ENCODE measurements around the gene CSGALNACT2.
"Not testable (repeated sequence)": the region's sequence is repeated elsewhere in the genome, so short reads cannot be mapped to it uniquely, and the experiment has no call there.

CSGALNACT2 gene, protein sequence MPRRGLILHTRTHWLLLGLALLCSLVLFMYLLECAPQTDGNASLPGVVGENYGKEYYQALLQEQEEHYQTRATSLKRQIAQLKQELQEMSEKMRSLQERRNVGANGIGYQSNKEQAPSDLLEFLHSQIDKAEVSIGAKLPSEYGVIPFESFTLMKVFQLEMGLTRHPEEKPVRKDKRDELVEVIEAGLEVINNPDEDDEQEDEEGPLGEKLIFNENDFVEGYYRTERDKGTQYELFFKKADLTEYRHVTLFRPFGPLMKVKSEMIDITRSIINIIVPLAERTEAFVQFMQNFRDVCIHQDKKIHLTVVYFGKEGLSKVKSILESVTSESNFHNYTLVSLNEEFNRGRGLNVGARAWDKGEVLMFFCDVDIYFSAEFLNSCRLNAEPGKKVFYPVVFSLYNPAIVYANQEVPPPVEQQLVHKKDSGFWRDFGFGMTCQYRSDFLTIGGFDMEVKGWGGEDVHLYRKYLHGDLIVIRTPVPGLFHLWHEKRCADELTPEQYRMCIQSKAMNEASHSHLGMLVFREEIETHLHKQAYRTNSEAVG

GRCh38 chr10:43138021-43138756, at the start of gene CSGALNACT2:
Gene CSGALNACT2 (plus strand): TSS chr10:43138445. CDS start chr10:43155150, 16,705 bp downstream.
- DNase-seq: peak; percentile 91 to 93

DNA sequence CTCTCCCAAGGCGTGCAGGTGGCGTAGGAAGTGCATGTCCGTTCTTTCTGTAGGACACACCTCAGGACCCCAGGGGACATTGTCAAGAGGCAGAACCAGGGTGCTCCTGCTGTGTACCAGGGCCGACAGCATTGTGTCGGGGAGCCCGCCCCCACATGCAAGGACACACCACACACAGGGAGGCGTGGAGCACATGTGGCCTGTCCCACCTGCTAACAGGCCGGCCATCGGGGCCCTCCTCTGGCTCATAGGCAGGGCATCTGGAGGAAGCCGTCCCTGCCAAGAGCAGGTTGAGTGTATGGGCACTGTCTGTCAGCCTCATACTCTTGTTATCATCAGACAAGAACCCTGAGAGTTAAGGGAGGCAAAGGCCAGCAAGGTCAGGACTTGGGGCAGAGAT, 48.7 kb upstream of the CSGALNACT2 start:
- DNase-seq: no peak

GRCh38 chr10:43090188-43090587, 48.1 kb upstream of the CSGALNACT2 start:
- DNase-seq: no peak

DNA sequence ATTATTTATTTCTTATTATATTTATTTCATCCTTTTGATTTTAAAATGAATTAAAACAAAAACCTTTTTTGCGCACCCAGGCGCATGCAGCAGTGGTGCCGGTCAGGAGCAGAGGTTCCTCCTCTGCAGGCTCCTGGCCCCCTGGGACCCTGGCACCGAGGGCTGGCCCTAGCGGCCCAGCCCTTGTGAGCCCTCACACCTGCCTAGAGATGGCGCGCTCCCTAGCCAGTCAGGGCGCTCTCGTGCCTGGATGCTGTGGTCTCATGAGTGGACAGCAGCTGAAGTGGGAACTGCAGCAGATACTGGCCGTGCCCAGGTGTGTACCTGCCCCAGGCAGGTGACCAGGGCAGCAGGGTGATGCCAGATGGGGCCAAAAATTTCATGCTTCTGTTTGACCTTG, 47.6 kb upstream of the CSGALNACT2 start:
- DNase-seq: no peak

DNA sequence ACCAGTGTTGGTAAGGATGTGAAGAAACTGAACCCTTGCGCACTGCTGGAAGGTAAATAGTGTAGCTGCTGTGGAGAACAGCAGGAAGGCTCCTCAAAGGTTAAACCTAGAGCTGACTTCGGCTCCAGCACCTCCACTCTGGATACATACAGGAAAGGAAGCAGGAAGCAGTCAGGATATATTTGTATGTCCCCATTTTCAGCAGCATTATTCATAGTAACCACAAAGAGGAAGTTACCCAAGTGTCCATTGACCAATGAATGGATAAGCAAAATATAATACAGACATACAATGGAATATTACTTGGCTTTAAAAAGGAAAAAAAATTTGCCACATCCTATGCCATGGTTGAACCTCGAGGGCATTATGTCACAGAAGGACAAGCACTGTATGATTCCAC, 46.4 kb upstream of the CSGALNACT2 start:
- no peak for DNase-seq

DNA sequence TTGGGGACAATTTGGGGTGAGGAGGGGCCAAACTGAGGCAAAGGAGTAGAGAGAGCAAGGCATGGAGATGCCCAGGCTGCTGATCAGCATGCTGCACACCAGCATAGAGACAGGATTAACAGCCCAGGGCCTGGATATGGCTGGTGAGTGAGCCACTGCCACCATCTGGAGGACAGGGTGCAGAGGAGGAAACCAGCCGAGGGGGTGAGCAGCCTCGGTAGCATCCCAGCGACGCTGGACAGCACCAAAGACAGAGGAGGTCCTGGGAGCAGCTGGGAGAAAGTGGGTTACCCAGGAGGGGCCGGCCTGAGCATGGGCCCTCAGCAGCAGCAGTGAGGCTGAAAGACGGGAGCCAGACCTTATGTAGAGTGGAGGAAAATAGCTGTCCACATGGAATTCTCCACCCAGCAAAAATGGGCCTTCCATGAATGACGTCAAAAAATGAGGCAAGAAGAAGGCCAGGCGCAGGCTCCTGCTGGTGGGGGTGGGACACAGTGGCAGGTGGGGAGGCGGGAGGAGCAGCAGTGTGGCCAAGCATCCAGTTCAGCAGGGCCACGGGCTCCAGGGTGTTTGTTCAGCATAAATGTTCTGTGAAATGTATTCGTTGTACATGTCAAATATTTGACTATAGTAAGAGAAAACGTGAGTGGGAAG, 44.7 kb upstream of the CSGALNACT2 start:
- DNase-seq: no peak

DNA sequence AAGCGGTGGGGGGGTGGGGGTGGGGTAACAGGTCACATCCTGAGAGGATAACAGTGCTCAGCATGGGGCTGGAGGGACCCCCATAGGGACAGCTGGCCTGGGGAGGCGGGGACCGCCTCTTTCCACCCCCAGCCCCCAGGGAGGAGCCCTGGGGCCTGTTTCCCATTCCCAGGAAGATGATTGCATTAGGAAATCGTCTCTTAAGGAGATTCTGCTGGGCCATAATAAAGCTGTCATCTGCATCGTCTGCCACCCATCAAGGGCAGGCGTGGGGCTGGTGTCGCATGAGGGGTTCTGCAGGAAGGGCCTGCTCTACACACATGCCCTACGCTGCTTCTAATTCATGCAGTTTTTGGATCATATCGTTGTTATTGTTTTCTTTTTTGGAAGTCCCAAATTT, 44.2 kb upstream of the CSGALNACT2 start:
- no peak for DNase-seq

DNA sequence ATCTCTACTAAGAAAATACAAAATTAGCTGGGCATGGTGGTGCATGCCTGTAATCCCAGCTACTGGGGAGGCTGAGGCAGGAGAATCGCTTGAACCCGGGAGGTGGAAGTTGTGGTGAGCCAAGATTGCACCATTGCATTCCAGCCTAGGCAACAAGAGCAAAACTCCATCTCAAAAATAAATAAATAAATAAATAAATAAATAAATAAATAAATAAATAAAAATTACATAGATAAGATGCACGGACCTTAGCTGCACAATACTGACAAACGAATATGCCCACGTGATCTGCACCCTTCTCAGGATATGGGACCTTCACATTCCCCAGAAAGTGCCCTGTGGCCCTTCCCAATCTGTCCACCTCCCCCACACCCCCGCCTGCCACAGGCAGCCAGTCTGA, 38.9 kb upstream of the CSGALNACT2 start:
- not testable (repeated sequence) for DNase-seq

DNA sequence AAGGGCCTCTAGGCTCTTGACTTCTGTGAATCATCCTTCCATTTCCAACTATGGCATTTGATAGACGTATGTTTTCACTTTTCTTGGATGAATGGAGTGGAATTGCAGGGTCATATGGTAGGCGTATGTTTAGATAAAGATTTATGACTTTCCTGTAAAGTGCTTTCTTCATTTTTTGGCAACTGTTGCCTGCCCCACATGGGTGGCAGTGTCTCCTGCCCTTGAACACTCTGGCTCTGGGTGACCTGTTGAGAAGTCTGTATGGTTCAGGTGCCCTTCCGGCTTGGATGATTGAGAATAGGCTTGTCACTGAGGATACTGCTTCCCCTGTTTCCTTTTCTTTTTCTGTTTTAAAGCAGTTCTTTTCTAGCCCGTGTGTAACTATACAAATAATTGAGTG, 38.3 kb upstream of the CSGALNACT2 start:
- no peak for DNase-seq

DNA sequence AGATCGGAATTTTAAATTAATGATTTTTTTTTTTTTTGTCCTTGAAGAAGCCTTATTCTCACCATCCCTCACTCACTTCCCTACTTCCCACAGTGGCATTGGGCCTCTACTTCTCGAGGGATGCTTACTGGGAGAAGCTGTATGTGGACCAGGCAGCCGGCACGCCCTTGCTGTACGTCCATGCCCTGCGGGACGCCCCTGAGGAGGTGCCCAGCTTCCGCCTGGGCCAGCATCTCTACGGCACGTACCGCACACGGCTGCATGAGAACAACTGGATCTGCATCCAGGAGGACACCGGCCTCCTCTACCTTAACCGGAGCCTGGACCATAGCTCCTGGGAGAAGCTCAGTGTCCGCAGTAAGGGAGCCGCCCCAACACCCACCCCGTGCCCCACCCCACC, 37.9 kb upstream of the CSGALNACT2 start:
- no peak for DNase-seq

DNA sequence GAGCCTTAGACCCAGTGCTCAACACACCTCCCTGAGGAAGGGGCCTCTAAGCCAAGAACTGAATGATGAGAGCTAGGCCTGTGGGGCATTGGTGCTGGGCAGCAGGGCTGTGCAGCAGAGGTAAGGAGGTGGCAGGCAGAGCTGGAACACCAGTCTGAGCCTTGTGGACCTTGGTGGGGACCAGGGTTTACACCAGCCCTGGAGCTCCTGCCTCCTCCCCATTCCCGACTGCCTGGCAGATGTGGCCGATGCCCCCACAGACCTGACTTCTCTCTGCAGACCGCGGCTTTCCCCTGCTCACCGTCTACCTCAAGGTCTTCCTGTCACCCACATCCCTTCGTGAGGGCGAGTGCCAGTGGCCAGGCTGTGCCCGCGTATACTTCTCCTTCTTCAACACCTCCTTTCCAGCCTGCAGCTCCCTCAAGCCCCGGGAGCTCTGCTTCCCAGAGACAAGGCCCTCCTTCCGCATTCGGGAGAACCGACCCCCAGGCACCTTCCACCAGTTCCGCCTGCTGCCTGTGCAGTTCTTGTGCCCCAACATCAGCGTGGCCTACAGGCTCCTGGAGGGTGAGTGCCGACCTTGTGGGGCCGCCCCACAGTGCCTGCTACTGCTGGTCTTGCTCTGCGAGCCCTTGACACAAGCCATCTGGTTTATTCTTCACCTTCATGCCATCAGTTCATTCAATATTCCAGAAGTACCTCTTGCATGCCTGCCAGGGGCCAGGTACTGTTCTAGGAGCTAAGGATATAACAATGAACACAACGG, 36.0 kb upstream of the CSGALNACT2 start:
- no peak for DNase-seq

GRCh38 chr10:43105102-43105955, 32.9 kb upstream of the CSGALNACT2 start:
- peak; percentile 88 to 91 for DNase-seq

DNA sequence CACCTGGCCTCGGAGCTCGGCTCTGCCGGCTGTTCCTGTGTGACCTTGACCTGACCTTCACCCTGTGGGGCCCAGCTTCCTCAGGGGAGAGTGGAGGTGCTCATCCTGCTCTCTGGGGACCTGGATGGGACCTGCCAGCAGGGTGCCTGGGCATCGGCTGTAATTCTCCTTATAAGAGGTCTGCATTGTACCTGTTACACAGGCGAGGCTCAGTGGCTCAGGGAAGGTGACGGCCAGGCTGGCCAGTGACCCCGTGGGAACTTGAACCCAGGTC, 32.4 kb upstream of the CSGALNACT2 start:
- no peak for DNase-seq

DNA sequence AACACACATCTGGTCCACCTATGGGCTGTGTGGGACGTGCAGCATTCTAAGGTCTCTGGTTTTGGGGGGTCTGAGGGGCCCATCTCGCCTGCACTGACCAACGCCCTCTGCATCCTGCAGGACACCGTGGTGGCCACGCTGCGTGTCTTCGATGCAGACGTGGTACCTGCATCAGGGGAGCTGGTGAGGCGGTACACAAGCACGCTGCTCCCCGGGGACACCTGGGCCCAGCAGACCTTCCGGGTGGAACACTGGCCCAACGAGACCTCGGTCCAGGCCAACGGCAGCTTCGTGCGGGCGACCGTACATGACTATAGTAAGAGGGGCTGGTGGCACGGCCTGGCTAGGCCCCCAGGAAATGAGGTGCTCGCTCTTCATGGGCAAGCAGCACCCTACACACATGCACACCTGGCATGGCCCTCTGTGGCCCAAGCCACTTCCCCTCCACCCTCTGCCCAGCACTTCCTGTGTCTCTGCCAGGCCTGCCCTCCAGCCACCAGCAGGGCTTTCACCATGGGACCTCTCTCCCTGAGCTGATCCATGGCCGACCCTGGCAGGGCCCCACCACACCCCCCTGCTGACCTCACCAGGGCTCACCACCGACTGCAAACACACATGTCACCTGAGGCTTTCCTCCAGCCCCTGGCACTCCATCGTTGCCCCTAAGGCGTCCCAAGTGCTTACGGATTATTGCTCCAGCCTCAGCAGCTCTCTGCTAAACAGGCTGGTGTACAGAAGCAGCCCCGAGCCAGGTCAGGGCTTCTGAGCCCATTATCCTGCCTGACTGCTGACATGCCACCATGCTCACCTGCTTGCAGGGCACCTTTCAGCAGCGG, 31.8 kb upstream of the CSGALNACT2 start:
- no peak for DNase-seq

DNA sequence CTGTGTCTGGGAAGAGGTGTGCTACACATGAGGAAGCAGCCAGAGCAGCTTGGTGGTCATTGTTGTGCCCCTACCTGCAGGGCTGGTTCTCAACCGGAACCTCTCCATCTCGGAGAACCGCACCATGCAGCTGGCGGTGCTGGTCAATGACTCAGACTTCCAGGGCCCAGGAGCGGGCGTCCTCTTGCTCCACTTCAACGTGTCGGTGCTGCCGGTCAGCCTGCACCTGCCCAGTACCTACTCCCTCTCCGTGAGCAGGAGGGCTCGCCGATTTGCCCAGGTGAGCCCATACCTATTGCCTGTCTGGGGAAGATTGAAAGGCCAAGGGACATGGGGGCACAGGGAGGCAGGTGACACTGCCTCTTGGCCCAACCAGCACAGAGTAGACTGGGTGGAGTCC, 29.3 kb upstream of the CSGALNACT2 start:
- no peak for DNase-seq

DNA sequence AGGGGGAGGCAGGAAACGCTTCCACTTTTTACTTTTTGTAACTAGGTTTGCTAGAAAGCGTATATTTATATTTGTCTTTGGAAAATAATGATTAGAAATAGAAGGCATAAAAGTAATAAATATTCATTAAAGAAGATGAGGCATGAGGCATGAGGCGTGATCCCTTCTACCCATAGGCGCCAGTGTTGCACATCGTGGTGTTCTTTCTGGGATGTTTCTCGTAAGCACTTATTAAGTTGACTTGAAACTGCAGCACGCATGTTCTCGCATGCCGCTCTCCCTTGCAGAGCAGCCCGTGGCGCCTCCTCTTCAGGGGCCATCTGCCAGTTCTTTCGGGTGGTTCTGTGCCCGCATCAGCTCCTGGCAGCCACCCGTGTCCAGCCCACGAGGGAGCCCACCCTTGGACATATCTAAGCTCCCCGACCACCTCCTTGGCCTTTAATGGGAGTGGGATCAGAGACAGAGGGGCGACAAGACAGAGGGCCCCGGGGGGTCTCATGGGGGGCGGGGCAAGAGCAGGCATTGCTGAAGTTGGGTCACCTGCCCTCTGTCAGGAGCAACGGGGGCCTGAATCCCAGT, 28.5 kb upstream of the CSGALNACT2 start:
- no peak for DNase-seq

GRCh38 chr10:43110338-43111071, 27.7 kb upstream of the CSGALNACT2 start:
- DNase-seq: no peak

GRCh38 chr10:43111101-43111500, 27.1 kb upstream of the CSGALNACT2 start:
- DNase-seq: no peak

DNA sequence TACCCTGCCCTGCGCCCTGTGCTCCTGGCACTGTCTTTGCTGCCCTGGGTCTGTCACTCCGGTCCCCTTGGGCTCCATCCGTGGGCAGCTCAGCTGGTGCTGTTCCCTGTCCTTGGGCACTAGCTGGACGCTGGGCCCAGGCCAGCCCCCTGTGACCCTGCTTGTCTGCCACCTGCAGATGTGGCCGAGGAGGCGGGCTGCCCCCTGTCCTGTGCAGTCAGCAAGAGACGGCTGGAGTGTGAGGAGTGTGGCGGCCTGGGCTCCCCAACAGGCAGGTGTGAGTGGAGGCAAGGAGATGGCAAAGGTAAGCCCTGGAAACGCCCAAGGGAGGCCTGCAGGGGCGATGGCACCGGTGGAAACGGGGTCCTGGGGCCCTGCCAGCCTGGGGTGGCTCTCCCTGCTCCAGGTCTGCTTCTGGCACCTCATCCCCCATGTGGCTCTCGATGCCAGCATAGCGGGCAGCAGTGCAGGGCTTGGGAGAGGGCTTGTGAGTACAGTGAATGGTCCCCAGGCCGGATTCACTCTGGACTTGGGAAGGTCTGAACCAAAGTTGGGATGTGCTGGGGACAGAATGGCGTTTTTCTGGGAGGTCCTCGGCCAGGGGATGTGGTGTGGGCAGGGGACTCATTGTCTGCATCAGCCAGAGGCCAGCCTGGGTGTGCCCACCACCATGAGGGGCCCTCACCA, 26.2 kb upstream of the CSGALNACT2 start:
- DNase-seq: no peak
